Pons (tissue), 1 donor: Measurements from ENCODE around the gene ICOS.
"Not testable (repeated sequence)": the region's sequence is repeated elsewhere in the genome, so short reads cannot be mapped to it uniquely, and the experiment has no call there.

Source experiments
- DNase-seq: peaks from one replicate; pipeline ENCODE4 v3.0.0-alpha.2; 2016; ENCODE audit warnings: low spot score

The ICOS gene

DNA sequence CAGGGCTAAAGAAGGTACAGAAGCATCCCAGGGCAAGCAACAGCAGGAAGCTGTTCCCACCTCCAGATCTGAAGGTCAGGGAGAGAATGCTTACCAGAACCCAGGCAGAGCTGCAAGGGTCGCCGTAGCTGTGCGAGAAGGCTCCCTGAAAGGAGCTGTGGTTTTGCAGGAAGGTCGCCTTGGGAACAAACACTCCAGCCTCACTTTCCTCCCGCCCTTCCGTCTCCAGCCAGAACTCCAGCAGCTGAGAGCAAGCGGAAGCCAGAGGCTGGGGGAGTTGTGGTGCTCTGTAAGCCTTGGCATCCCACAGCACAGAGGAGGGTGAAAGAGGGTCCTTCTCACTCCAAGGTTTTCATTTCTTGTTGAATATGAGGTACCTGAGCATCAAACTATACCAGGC lies 18.3 kb upstream of the ICOS start:
- no peak for DNase-seq

DNA sequence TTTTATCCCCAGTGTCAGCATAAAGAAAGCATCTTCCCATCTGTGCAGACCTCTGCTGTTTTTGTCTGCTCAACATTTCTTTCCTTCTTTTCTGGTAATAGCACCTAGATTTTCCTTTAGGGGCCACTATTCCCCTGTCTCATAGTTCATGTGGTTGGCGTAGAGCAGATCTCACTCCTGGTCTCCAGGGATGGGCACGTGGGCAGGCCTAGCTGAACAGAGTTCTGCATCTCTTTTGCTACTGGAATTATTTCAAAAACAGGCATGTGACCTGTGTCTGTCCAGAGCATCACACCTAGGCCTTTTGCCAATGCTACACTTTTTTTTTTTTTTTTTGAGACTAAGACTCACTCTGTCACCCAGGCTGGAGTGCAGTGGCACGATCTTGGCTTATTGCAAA lies 17.7 kb upstream of the ICOS start:
- DNase-seq: no peak

DNA sequence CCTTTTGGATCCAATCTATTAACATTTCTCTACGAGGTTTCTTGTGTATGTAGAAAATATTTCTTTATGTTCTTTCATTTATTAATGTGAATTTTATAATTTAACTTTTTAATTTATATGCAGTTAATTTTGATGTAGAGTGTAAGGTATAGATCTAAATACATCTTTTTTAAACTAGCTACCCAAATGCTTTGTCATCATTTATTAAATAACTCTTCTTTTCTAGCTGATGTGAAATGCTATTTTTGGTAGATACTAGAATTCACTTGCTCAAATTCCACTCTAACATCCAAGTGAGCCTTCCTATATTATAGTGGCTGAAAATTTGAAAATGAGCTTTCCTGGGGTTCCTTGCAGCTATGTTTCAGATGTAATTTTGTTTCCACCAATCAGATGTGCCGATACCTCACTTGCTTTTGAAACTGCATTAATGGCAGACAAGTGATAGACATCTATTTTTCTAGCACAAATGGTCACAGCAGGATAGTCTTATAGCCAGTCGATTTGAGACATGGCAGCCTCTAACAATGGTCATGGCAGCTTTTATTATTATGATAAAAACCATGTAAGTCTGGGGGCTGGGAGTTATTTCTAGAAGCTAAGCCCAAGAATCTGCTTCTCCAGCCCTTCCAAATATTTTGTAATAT lies 10.9 kb upstream of the ICOS start:
- no peak for DNase-seq

DNA sequence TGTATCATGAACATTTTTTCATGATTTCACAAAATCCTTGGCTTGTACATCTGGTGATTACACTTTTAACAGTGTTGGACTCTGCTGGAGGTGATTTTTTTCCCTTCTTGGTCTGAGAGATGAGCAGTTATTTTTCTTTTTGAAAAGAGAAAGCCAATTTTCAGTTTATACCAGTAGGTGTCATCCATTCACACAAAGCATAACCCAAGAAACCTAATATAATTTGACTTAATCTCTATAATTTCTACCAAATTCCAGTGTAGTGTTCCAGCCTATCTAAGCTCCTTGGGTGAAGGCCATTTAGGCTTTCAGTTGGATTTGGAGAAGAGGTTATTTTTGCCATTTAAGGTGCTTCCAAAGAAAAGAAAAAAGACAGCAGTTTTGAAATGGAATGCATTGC lies 7.7 kb upstream of the ICOS start:
- DNase-seq: no peak

GRCh38 chr2:203931262-203931661 lies 5.3 kb upstream of the ICOS start:
- DNase-seq: not testable (repeated sequence)

- no peak for DNase-seq
These were observed 2.5 kb upstream of the ICOS start for GRCh38 chr2:203934041-203934492.

DNA sequence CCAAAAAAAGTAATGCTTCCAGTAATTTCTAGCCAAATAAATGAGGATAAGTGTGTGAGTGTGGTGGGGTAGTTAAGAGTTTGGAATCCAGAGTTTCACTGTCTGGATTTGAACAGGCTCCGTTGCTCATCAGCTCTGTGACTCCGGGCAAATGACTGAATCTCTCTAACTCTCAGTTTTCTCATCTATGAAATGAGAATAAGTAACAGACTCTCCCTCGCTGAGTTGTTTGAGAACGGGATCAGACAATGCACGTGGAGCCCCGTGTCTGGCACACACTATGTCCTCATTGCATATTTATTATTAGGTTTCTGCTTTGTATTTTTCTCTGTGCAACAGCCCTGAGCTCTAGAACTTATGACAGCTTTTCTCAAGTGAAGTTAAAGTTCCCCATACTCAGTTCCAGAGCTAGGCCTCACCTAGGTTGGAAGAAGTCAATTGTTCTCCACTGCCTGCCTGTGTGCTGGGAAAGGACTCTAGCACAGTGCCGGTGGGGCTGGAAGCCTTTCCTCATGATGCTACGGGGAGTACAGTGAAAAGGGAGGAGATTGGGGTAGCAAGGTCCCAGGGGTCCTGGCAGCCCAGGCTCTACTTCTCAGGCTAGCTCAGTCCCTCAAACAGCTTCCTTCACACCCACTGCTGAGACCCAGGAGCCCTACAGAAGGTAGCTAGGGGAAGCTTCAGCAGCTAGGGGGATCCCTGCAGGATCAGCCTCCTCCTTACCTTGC lies 1.7 kb upstream of the ICOS start:
- DNase-seq: no peak

GRCh38 chr2:203935568-203935967 lies 995 bp upstream of the ICOS start:
- no peak for DNase-seq

DNA sequence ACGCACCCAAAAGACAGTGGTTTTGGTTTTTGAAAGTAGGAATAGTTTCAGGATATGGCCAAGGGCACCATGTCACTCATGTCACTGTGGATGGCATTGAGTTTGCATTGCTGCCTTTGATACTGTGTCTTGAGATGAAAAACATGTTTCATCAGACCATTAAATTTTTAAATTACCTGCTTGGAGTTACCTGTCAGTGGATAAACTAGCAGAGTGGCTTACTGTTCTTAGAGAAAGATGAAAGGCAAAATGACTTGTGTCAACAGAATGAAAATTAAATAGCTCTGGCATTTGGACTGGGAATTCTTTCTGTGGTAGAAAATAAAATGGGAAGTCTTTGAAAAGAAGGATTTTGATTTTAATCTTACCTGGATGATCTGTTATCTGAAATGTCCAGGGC lies 386 bp downstream of the ICOS start:
- DNase-seq: no peak

DNA sequence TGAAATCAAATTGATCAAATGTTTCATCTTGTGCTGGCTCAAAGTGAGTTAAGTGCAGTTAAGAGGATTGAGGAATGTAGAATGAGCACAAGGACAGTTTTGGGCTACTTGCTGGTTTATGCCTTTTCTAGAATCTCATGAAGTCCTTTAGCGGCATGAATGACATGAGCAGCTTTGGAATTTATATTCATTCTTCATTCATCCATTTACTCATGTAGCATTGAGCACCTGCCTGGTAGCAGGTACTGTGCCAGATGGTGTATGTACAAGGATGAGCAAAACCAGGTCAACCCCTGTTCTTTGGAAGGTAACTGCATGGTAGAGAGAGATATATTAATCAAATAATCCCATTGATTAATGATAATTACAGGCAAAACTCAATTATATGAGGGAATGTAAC lies 1.2 kb downstream of the ICOS start:
- DNase-seq: no peak

DNA sequence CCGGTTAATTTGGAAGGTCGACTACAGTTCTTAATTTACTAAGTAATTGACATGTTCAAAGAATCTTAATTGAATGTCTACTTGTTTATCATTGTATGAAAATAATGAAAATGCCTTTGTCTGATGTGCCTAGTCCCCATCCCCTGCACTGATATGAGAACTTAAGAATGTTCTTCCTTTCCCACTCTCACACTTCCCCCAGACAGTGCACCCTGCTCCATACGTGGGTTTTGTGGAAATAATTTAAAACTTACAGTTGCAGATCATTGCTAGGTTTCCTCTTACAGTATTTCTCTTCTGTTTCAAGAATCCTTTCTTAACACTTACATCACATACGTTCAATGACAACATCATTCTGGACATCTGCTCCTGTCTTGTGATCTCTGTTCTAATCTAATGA lies 3.5 kb downstream of the ICOS start:
- DNase-seq: no peak

DNA sequence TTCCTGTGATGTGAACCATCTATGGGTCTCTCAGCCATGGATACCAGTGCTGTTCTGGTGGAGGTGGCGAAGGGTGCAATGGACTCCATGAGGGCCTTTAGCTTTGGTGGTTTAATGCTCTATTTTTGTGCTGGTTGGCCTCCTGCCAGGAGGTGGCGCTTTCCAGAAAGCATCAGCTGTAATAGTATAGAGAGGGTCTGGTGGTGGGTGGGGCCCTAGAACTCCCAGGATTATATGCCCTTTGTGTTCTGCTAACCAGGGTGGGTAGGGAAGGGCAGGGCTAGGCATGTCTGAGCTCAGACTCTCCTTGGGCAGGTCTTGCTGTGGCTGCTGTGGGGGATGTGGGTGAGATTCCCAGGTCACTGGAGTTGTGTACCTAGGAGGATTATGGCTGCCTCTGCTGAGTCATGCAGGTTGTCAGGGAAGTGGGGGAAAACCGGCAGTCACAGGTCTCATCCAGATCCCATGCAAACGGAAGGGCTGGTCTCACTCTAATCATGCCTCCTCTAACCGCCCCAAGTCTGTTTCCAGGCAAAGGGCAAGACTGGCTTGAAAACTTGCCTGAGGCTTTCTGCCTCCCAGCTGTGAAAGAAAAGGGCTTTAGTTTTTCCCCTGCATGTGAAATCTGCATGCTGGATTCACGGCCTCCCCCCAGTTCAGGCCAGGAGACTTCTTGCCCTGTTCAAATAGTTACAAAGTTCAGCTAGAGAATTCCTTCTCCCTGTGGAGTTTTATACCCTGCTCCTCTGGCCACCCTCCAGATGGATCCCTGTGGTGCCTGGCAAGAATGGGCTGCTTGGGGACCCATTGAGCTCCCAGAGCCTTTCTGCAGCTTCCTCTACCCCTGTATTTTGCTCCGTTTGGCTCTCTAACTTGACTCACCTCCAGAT lies 7.2 kb downstream of the ICOS start:
- DNase-seq: not testable (repeated sequence)

- no peak for DNase-seq
These were observed 12.2 kb downstream of the ICOS start for GRCh38 chr2:203948733-203949132.

DNA sequence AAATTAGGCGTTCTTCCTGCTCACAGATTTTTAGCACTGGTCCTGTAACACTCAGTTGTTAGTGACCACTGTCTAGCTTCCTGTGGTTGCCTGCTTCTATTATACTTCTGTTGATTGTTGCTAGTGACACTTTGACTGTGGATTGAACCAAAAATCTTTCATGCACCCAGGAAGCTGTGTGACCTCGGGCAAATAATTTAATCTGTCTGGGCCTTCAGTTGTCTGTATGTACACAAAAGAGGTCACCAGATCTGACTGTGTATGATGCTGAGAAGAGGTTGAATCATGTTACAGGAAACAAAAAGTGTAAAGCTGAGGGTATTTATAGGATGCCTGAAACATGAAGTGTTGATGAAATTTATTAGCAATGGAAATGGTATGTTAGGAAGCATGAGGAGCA lies 12.7 kb downstream of the ICOS start:
- DNase-seq: no peak

DNA sequence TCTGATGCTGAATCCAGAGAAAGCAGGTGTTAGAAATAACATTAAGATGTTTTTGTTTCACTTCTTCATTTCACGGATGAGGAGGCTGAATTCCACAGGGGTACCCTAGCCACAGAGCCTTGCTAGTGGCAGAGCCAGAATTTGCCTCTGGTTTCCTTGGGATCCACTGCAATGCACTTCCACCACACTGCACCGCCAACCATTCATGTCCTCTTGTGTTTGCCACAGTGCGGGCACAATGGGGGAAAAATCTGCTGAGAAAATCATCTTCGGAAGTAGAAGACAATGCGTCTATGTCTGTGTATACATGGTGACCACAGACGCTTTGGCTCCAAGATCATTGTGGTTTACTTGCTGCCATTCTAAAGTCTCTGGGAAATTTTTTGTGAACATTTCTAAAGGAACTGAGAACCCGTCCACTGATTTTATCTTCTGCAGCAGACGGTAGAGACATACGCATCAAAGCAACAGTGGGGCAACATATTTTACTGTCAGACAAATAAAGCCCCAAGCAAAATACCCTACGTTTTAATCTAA lies 14.9 kb downstream of the ICOS start:
- DNase-seq: no peak

- no peak for DNase-seq
These were observed 22.7 kb downstream of the ICOS start for GRCh38 chr2:203959265-203959664.

DNA sequence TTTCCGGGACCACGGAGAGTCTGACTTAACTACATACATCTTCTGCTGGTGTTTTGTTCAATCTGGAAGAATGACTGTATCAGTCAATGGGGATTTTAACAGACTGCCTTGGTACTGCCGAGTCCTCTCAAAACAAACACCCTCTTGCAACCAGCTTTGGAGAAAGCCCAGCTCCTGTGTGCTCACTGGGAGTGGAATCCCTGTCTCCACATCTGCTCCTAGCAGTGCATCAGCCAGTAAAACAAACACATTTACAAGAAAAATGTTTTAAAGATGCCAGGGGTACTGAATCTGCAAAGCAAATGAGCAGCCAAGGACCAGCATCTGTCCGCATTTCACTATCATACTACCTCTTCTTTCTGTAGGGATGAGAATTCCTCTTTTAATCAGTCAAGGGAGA lies 23.1 kb downstream of the ICOS start:
- peak; percentile 4 for DNase-seq

DNA sequence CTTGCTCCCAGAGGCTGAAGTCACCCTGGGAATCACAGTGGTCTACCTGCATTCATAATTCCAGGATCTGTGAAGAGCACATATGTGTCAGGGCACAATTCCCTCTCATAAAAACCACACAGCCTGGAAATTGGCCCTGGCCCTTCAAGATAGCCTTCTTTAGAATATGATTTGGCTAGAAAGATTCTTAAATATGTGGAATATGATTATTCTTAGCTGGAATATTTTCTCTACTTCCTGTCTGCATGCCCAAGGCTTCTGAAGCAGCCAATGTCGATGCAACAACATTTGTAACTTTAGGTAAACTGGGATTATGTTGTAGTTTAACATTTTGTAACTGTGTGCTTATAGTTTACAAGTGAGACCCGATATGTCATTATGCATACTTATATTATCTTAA lies 24.2 kb downstream of the ICOS start:
- no peak for DNase-seq

DNA sequence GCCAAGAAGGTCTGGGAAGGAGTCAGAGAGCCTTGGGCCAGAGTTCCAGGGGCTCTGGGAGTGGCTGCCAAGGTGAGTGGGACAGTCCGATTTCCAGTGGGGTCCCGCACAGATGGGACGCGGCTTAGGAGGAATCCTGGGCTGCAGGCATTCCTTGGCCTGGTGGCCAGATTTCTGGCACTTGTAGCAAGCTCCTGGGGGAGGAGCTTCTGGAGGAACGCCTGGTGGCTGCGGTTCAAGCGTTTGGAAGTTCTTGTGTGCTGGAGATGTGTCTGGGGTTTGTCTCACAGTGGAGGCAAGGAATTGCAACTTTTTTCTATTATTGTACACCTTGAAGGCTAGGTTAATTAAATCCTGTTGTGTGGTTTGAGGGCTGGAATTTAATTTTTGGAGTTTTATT lies 28.6 kb downstream of the ICOS start:
- DNase-seq: not testable (repeated sequence)

DNA sequence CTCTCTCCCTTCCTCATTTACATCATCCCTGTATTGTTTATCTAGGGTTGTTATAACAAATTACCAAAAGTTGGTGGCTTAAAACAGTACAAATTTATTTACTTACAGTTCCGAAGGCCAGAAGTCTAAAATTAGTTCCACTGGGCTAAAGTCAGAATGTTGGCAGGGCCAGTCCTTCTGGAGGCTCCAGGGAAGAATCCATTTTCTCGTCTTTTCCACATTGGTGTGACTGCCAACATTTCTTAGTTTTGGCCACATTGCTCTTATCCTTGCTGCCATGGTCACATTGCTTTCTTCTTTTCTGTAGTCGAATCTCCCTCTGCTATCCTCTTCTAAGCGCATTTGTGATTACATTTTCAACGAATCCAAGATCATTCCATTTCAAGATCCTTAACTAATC lies 34.7 kb downstream of the ICOS start:
- no peak for DNase-seq

GRCh38 chr2:203972066-203972465 lies 35.5 kb downstream of the ICOS start:
- no peak for DNase-seq

GRCh38 chr2:203973000-203973399 lies 36.4 kb downstream of the ICOS start:
- no peak for DNase-seq

- DNase-seq: no peak
These were observed 37.1 kb downstream of the ICOS start for GRCh38 chr2:203973676-203974075.
